Islet precursor cell (in vitro differentiated cells): ENCODE results near the gene TDRKH.
"Not testable (repeated sequence)": the region's sequence is repeated elsewhere in the genome, so short reads cannot be mapped to it uniquely, and the experiment has no call there.

Experiments used
- DNase-seq: peaks from one replicate; pipeline ENCODE4 v3.0.0-alpha.2; 2018

TDRKH gene

DNA sequence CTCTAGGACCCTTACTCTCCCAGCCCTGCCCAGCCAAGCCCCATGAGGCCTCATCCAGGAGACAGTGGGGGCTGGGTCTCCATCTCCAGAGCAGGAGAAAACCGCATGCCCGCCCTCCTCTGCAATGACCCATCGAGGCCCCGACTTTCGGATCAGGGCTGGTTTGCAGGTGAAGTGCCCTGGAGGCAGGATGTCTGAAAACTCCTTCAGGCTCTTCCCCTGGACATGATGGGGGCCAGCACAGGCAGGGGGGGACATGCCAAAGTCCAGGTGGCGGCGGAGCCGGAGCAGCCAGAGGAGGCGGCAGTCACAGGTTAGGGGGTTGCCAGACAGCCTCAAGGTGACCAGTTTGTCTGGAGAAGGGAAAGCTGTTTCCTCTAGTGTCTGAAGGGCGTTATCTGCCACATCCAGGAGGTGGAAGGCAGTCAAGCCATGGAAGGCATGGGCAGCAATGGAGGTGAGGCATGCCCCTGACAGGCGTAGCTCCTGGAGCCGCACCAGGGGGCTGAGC lies 11.1 kb upstream of the TDRKH start:
- no peak for DNase-seq

- no peak for DNase-seq
Observed at GRCh38 chr1:151800830-151801229, 10.5 kb upstream of the TDRKH start.

- no peak for DNase-seq
Observed at GRCh38 chr1:151799179-151800022, 9.1 kb upstream of the TDRKH start.

- no peak for DNase-seq
Observed at GRCh38 chr1:151798571-151798970, 8.3 kb upstream of the TDRKH start.

- peak; percentile 71 for DNase-seq
Observed at GRCh38 chr1:151790940-151791651, 796 bp upstream of the TDRKH start.

DNA sequence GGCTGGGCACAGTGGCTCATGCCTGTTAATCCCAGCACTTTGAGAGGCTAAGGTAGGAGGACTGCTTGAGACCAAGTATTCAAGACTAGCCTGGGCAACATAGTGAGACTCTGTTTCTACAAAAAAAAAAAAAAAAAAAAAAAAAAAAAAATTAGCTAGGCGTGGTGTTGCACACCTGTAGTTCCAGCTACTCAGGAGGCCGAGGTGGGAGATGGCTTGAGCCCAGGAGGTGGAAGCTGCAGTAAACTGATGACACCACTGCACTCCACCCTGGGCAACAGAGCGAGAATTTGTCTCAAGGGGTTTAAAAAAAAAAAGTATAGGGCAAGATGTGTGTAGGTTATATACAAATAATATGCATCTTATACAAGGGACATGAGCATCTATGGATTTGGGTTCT lies 2.6 kb downstream of the TDRKH start:
- no peak for DNase-seq

DNA sequence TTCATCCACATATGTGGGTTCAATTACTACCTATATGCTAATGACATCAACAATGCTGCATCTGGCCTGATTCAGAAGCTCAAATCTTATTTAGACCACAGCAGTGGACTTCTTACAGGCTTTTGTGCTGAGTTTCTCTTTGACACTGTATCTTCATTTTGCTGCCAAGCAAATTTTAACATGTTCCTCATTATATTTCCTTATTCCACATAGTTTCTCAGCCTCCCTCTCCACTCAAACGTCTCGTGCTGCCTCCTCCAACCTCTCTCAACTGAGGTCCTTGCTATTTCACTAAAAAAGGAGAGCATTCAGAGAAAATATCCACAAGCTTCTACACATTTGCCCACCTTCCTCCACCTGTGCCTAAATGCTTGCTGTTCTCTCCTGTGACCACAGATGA lies 6.5 kb downstream of the TDRKH start:
- DNase-seq: no peak

DNA sequence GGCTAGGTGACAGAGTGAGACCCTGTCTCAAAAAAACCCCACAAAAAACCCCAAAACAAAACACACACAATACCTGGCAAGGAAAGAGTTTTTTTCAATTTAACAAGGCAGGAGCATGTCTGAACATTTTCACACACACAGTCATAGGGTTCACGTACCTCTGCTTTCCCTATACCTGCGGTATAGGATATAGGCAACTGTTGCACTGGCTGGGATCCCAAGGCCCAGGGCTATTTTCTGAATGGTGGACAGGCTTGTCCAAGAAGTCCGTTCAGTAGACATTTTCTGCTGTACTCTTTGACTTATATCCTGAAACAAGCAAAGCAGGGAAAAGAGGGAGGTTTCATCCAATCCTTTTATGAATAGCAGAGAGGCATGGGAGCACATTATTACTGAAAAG lies 7.6 kb downstream of the TDRKH start:
- DNase-seq: no peak

DNA sequence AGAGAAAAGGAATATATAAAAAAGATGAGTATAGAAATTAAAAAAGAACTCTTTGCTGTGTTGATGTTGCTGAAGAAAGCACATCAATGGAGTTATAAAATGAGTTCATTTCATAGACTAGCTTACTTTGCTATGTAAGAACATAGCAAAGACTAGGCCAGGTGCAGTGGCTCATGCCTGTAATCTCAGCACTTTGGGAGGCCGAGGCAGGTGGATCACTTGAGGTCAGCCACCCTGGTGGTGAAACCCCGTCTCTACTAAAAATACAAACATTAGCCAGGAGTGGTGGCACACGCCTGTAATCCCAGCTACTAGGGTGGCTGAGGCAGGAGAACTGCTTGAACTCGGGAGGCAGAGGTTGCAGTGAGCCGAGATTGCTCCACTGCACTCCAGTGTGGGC lies 8.3 kb downstream of the TDRKH start:
- not testable (repeated sequence) for DNase-seq

DNA sequence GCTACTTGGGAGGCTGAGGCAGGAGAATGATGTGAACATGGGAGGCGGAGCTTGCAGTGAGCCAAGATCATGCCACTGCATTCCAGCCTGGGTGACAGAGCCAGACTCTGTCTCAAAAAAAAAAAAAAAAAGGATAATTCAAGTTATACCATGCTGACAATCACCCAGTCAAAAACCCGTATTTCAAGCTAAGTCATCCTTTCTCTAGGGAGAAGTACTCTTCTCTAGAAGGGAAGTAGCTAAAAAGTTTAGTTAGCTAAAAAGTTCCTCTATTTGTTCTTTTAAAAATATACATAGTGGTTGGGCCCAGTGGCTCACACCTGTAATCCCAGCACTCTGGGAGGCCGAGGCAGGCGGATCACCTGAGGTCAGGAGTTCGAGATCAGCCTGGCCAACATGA lies 9.6 kb downstream of the TDRKH start:
- not testable (repeated sequence) for DNase-seq

DNA sequence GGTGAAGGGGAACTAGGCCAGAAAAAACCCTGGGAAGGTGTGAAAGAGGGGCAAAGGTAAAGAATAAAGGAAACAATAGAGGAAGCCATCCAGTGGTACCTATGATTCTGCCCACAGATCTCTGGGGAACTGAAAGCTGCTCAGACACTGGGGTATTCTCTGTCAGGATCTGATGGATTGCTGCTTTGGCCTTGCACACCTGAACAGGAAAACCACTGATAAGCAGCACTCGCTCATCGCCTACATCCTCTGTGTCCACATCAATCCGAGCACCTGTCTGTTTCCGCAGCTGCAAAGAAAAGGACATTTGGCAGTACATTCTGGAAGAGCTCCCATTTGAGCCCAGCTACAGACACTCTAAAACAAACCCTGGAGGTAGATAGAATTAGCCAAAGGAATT lies 10.4 kb downstream of the TDRKH start:
- no peak for DNase-seq

DNA sequence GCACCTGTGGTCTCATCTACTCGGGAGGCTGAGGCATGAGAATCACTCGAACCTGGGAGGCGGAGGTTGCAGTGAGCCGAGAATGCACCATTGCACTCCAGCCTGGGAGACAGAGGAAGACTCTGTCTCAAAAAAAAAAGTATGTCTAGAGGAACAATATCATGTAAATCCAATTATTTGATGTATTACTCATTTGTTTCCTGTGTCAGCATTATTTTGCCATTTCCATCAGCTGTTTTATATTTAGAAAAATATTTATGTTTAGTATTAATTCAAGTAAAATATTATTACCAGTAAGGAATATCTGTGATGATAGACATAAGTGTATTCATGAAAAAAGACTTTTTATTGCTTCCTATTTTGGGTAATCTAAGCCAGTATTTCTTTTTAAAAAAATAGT lies 13.0 kb downstream of the TDRKH start:
- no peak for DNase-seq

DNA sequence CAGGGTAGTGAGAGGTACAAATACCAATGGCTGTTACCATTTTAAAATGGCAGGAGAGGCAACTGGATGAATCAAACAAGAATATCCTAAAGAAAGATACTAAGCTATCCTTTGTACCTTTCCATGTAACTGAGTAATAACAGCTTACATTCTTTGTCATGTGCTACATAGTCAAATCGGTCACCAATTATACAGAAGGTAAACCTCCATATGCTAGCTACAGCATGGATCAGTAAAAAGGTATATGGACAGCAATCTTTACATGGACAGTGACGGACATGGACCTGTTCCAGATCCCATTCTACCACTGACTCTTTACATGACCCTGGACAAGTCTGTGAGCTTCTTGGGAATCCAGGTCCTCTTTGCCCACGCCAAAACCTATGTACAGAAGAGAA lies 13.6 kb downstream of the TDRKH start:
- DNase-seq: no peak

- DNase-seq: no peak
Observed at GRCh38 chr1:151775894-151776664, 14.2 kb downstream of the TDRKH start.

DNA sequence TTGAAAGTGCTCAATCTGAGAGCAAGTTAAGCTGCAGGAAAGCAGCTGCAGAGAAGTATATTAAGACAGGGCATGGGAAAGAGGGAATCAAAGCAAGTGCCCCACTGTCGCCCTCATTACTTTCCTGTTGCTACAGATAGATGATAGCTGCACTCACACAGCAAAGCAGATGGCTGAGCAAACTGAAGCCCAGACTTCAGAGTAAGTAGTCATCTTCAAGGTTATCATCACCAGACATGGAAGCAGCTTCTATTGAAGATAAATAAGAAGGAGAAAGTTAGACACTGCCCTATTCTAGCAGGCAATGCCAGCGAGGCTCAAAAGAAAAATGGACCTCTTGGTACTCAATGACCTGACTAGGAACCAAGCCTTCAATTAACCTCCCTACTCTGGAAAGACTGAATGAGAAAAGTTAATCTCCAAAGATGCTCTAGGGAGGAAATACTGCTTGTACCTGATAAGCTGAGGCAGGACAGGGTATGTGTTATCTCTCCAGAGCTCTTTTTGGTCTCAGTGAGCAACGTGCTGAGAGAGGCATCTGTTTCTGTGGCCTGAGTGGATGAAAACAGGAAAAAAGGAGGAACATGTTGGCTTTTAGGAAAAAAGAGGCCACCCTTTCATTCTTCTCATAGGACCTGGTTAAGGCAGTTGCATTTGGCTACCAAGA lies 15.9 kb downstream of the TDRKH start:
- DNase-seq: no peak

DNA sequence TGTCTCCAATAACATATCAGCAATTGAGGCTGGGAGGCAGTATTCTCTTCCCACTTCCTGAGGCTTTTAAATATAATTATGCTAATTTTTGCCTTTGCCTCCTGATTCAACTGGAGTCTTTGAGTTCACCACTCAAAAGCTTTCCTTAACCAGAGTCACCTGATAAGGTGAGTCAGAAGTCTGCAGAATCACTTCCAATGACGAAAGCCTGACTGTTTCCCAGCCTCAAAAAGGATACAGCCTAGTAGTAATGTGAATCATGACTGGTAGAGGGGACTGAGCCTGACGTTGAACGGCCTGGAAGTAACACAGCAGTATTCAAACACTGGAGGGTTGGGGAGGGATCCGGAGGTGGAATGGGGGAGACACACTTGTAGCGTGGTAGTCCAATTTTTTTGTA lies 16.6 kb downstream of the TDRKH start:
- peak; percentile 80 for DNase-seq

GRCh38 chr1:151769270-151769669 lies 21.0 kb downstream of the TDRKH start:
- not testable (repeated sequence) for DNase-seq

- DNase-seq: peak; percentile 57
Observed at GRCh38 chr1:151768351-151769066, 21.8 kb downstream of the TDRKH start.

GRCh38 chr1:151763990-151764389 lies 26.3 kb downstream of the TDRKH start:
- DNase-seq: no peak

- peak; percentile 89 for DNase-seq
Observed at GRCh38 chr1:151762941-151763921, 27.1 kb downstream of the TDRKH start, which contains the start of gene MRPL9. Gene MRPL9 (minus strand): TSS chr1:151763496. CDS start chr1:151763479, 17 bp downstream.
